ENCODE results near the gene APOBEC2.

APOBEC2 gene

DNA sequence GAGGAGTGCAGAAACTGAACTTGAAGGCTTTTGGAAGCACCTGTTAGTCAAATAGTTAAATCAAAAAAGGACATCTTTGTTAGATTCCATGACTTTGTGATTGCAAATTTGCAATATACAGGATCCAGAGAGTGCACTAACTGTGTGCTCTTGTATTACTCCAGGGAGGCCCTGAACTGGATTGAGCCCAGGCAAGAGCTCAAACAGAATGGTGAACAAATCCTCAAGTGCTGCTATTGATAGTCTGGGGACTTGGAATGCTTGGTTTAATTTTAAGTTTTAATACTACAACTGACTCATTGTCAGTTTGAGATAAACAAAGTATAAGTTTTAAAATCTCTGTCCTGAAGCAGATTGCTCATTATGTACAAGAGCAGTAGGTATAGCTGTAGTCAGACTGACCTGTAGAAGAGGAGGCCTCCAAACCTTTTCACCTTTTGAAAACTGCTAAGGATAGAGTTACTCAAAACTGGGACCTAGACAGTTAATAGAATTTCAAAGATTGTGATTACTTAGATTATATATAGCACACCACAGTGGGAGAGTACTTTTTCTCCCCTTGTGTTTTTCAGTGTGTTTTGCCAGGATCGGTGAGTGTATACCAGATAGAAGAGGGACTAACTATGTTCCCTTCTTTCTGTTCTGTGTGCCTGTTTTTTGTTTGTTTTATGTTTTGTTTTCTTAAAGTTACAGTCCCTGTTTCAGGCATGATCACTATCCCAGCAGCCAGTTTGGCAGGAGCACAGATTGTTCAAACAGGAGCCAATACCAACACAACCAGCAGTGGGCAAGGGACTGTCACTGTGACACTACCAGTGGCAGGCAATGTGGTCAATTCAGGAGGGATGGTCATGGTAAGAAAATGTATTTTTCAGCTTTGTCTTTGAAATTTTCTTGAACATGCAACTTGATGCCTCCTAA is 38.1 kb downstream of the APOBEC2 start:
- DNase-seq, result no peak

DNA sequence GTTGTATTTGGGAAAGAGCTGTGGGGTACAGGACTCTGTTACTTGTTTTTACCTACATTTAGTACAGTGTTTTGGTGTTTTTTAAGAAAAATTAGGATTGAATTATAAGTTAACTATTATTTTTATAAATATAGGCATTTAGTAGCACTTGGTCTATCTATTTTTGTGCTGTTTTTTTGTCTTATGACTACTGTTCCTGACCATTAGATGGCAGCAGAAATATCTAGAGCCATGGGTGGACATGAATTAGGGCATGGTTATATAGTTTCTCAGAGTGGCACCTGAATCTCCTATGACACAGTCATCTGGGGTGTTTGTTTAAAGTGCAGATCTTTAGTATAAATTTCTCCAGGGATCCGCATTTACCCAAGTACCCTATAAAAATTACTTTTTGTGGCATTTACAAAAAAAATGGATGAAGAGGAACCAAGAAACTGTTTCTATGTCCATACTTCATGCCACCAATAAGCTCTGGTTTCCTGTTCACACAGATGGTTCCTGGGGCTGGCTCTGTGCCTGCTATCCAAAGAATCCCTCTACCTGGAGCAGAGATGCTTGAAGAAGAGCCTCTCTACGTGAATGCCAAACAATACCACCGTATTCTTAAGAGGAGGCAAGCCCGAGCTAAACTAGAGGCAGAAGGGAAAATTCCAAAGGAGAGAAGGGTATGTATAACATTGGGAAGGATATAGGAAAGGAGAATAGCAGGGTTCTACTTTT is 39.6 kb downstream of the APOBEC2 start:
- DNase-seq, result peak in 1 of 5 experiments; percentile 26

DNA sequence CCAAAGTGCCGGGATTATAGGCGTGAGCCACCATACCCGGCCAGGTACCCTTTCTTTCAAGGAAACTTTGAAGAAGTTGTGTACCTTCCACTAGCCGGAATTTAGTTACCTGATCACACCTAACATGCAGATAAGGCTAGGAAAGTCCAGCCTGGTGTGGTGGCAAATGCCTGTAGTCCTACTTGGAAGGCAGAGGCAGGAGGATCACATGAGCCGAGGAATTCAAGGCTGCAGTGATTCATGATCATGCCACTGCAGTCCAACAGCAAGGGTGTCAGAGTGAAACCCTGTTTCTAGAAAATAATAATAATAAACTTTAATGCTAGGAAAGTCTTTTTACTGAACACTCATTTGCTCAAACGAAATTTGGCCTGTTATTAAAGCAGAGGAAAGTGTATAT is 40.7 kb downstream of the APOBEC2 start:
- no peak for DNase-seq

DNA sequence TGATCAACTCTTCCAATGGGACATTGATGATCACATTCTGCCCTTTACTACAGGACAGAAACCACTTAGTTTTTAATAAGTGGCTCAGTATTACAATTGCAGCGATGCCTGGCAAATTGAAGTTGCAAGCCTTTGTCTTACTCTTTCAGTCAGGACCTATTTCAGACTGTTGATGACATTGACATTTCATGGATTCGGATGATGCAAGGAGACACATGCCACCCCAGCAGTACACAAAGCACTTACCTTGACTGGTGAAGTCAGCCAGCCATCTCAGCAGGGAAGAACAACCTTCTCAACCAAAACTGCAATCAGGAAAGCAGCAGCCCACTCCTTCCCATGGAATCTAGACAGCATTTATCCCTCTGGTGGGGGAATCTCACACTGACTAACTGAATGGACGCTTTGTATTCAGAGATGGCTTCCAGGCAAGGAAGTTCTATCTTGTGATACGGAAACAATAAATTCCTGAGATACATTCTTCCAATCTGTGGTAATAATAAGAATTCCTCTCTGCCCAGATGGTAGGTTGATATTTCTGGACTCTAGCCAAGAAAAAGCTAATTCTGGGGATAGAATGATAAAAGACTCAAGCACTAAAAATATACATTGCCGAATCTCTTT is 44.6 kb downstream of the APOBEC2 start:
- DNase-seq, result no peak

DNA sequence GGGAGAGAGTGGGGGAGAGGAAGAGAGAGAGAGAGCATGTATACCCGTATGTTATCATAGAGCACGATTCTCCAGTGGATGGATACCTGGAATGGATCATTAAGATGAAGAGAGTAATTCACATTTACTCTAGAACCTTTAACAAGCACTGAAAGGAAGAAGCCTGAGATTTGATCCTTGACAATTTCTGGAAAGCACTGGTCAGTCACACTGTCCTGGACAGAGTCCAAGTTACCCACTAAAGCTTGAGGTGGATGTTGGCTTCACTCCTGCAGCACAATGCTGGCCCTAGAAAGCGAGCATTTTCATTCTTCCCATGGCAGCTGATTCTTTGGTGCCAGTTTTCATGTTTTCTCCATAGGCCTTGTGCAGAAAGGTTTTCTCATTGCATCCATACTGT is 45.4 kb downstream of the APOBEC2 start:
- no peak for DNase-seq

DNA sequence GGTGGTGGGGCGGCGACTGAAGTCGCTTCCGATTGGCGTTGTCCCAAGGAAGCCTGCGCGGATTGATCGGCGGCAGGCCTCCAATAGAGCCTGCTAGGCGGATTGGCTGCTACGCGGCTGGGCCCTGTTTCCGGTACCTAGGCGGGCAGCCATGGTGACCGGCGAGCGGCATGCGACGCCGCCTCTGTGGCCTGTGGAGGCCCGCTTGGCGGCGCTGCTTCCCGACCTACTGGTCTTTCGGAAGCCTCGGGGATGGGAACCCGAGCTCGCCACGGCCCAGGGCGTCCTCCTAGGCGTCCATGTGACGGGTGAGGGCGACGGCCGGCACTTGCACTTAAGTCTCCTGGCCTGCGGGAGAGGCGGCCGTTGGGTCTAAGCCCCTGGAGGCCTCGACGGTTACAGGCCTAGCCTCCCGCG is 47.9 kb downstream of the APOBEC2 start:
- DNase-seq, result peak in 1 of 5 experiments; percentile 1

DNA sequence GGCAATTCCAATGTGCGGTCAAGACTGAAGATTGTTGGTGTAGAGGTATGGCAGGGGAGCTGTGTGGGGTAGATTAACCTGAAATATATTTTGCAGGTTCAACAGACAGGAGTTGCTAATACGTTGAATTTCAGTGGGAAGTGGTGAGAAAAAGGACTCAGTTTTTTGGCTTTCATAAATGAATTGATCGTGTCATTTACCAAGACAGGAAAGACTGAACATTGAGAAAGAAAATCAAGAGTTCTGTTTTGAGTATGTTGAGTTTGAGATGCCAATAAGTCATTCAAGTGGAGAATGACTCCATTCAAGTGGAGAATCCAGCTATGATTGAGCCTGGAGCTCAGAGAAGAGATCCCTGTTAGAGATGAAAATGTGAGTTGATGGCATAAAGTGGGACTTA is 50.8 kb downstream of the APOBEC2 start:
- DNase-seq, result peak in 1 of 5 experiments; percentile 57

DNA sequence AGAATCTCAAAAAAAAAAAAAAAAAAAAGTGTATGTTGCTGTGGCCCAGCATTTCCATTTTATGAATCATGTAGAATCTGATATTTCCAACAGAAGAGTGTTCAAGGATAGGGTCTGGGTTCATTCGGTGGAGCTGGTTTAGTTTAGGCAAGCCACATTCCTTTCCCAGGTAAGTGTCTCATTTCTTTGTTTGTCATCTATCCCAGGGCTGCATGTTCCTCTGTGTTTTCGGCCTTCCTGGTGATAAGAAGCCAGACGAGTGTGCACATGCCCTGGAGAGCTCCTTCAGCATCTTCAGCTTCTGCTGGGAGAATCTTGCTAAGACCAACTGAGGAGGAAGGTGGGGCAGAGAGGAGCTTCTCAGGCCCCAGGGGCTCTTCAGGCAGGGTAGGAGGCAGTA is 58.0 kb downstream of the APOBEC2 start:
- no peak for DNase-seq
